Vagina (tissue), 2 donors: ENCODE measurements around the gene GSTM3.

ENCODE experiments used
- POLR2AphosphoS5 ChIP-seq, 2 donors: sonication (generic); formaldehyde crosslinking; IDR thresholded peaks; one replicate each; pipeline ENCODE4 v1.9.0; 2017; ENCODE audit warnings: antibody characterized with exemption in 2 of 2, mild to moderate bottlenecking in 2 of 2, low read depth in 1 of 2; ENCODE audit not compliant: insufficient read depth in 1 of 2
- TF ChIP-seq, protein P1 (sequence below), 3 experiments: fragments of 450-650 bp in 2 of 3; fragments of 200-600 bp in 1 of 3; sonication (generic) in 1 of 3; IDR thresholded peaks; one replicate each; pipeline ENCODE4 v1.5.1; 2017 to 2019; ENCODE audit warnings: antibody characterized with exemption in 3 of 3, mild to moderate bottlenecking in 2 of 3, moderate library complexity in 2 of 3

DNA sequence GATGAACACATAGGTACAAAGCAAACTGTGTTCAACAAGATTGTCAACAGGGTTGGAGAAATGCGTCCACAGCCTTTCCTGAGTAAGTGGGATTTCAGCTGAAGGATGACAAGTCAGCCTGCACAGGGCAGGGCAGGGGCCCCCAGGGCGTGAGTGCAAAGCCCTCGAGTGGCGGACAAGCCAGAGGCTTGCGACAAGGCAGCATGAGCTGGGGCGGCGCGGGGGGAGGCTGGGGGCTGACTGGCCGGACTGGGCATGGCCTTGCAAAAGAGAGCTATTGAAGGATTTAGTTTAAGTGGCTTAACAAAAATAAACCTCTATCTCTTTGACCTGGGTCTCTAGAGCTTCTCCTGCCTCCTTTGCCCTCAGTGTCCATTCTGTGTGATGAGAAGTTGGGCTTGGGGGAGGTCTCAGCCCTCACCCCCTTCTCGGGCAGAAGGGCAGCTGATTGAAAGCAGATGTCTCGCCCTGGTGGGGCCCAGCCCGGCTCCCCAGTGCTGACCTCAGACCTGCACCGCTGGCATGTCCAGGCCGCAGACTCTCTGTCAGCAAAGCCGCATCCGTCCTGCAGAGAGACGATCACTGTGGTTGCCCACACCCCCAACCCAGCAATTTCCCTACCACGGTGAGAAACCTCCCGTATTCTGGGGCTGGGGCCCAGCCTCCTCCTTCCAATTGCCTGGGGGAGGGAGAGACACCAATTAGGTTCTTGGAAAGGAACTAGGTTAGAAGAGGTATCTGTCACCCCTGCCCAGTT is 47.2 kb upstream of the GSTM3 start:
- TF ChIP-seq, protein P1, sequence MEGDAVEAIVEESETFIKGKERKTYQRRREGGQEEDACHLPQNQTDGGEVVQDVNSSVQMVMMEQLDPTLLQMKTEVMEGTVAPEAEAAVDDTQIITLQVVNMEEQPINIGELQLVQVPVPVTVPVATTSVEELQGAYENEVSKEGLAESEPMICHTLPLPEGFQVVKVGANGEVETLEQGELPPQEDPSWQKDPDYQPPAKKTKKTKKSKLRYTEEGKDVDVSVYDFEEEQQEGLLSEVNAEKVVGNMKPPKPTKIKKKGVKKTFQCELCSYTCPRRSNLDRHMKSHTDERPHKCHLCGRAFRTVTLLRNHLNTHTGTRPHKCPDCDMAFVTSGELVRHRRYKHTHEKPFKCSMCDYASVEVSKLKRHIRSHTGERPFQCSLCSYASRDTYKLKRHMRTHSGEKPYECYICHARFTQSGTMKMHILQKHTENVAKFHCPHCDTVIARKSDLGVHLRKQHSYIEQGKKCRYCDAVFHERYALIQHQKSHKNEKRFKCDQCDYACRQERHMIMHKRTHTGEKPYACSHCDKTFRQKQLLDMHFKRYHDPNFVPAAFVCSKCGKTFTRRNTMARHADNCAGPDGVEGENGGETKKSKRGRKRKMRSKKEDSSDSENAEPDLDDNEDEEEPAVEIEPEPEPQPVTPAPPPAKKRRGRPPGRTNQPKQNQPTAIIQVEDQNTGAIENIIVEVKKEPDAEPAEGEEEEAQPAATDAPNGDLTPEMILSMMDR (IDR thresholded peaks at IDR 0.05) = no peak
- TF ChIP-seq POLR2AphosphoS5 (IDR thresholded peaks at IDR 0.05; ENCODE audit: insufficient read depth in 1 of 2, low read depth in 1 of 2) = no peak
